Epithelial cell of prostate (primary cell): ENCODE data around the gene ELMOD3.

ENCODE experiments used
- DNase-seq: peaks from one replicate; pipeline ENCODE4 v3.0.0-alpha.2; 2011; ENCODE audit warnings: low read depth, low spot score
- H3K27ac ChIP-seq: fragments of 450-650 bp; 2 replicates; pipeline ENCODE4 v1.5.1; 2017; ENCODE audit warnings: mild to moderate bottlenecking

Gene ELMOD3

DNA sequence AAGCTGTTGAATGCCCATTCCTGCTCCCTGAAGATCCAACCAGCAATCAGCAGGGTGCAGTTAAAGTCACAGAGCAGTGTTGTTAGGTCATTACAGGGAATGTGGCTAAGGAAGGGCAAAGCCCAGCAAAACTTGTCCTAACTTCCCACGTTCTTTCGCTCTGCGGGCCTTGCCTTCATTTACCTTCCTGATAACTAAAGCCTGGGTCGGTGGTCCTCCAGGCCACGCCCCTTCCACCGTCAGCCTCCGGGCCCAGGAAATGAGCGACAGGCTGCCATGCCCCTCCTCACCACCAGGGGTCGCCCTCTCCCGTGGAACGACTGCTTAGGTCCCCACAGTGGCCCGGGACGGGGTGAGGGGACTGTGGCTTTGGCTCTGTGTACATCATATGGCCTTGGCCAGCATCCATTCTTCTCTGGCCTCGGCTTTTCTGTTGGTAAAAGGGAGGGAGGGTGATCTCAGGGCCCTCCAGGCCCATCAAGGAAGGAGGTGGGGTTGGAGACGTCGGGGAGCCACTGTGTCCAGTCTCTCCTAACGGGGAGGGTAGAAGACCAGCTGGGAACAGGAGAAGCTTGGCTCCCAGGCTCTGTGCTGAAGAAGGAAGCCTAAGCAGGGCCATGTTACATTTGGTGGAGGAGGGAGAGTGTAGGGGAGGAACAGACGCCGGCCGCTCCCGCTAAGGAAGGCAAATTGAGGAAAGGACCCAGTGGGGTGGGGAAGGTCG, 66.1 kb downstream of the ELMOD3 start:
- no peak for DNase-seq
- H3K27ac ChIP-seq, result peak overlapping the region; percentile 93

DNA sequence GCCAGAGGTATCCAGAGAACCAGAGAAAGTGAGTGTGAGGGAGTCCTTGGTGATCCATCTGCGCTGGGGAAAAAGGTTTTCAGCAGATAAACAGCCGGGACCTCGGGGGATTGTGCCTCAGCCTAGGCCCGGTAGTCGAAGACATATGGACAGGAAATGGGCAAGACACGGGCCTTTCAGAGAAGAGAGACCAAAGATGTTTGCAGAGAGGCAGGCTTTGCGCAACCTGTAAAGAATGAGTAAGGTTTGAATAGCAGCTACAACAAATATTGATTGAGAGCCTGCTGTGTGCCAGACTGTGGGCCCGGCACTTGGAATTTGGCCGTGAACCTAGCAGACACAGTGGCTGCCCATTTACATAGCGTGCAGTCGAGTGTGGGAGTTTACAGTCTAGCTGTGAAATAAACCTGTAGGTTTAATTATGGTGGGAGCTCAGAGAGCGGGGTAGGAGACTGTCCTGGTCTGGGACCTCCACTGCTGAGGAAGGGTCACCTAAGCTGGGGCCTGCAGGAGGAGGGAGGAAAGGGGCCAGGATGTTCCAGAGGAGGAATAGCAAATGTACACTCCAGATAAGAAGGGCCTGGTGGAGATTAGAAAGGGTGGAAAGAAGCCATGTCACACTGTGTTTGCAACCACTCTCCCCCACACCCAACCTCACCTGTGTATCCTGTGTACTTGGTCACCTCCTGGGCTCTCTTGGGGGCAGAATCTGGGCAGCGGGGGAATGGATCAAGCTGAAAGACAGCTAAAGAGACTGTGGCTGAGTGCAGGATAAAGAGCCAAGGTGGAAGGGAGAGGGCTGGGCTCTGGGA, 66.9 kb downstream of the ELMOD3 start:
- peak; percentile 57 for DNase-seq
- peak overlapping the region; percentile 93 for H3K27ac ChIP-seq

DNA sequence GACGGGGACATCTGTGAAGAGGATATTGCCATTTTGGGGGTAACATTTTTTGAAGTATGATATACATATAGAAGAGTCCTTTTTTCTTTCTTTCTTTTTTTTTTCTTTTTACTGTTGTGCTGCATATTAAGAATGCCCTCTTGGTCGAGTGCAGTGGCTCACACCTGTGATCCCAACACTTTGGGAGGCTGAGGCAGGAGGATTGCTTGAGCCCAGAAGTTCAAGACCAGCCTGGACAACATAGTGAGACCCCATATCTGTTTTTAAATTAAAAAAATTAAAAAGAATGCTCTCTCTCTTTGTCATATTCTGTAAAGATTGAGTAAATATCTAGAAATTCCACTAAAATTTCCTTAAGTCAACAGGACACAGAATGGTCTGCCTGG, 67.5 kb downstream of the ELMOD3 start:
- peak overlapping the region; percentile 93 for H3K27ac ChIP-seq
- DNase-seq, result no peak

DNA sequence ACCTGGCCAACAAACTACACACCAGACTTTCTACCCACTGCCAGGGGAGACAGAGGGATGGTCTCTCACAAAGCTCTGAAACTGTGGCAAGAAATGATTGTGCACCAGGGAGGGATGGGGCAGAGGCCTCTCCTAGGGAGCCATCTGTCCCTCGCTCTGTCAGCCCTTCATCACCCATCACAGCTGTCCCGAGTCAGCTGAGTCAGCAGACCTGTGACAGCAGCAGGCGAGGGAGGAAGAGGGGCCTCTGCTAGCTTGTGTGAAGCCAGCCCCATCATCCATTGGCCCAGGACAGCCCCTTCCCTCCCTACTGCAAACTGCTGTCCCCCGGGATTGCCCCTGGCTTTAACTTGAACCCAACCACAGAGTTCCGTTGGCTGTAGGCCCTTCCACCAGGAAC, 69.0 kb downstream of the ELMOD3 start:
- no peak overlapping the region for H3K27ac ChIP-seq
- no peak for DNase-seq

DNA sequence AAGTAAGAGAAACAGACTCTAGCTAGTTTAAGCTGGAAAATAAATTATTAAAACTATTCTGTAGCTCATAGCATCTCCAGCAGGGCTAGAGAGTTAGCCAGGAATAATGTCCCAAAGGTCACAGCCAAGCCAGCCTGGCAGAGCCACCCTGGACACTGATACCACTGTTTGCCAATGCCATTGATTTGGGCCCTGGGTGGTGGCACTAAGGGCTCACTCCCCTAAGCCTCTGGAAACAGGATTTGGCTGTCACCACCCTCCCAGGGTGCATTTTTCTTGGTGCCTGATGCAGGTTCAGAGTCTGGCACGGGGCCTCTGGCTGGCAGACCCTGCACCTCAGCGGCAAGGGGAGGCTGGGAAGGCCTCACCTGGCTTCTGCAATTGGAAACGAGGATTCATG, 71.0 kb downstream of the ELMOD3 start:
- no peak overlapping the region for H3K27ac ChIP-seq
- DNase-seq, result no peak

DNA sequence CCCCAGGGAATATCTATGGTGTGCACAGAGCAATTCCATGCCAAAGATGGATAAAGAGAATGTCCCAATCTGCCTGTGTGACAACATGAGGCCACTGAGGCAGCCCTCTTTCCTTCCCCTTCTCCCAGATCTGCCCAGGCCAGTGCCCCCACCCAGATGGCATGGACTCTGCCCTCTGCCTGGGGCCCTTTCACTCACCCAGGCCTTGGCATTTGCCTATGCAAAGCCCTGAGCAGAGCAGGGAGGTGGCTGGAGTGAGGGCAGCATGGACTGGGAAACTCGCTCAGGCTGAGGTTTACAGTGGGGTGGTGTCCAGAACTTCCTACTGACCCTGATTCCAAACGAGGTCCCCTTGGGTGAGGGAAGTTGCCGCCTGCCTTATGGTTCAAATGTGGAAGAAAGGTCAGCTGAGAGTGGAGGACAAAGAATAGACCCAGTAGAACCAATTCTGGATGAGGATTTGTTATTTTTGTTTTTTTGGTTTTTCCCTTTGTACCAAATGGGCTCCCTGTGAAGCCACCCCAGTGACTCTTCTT, 72.8 kb downstream of the ELMOD3 start:
- no peak overlapping the region for H3K27ac ChIP-seq
- DNase-seq, result no peak

DNA sequence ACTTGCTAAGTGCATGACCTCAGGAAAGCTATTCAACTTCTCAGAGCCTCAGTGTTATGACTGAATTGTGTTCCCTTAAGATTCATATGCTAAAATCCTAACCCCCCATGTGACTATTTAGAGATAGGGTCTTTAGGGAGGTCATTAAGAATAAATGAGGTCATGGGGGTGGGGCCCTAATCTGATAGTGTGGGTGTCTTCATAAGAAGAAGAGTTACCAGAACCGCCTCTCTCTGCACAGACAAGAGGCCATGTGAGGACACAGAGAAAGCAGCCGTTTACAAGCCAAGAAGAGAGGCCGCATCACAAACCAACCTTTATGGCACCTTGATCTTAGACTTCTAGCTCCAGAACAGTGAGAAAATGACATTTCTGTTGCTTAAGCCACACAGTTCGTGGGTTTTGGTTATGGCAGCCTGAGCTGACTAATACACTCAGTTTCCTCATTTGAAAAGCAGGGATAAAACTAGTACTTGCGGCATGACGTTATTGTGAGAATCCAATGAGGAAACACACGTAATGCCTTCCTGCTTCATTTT, 73.8 kb downstream of the ELMOD3 start:
- H3K27ac ChIP-seq, result no peak overlapping the region
- no peak for DNase-seq

DNA sequence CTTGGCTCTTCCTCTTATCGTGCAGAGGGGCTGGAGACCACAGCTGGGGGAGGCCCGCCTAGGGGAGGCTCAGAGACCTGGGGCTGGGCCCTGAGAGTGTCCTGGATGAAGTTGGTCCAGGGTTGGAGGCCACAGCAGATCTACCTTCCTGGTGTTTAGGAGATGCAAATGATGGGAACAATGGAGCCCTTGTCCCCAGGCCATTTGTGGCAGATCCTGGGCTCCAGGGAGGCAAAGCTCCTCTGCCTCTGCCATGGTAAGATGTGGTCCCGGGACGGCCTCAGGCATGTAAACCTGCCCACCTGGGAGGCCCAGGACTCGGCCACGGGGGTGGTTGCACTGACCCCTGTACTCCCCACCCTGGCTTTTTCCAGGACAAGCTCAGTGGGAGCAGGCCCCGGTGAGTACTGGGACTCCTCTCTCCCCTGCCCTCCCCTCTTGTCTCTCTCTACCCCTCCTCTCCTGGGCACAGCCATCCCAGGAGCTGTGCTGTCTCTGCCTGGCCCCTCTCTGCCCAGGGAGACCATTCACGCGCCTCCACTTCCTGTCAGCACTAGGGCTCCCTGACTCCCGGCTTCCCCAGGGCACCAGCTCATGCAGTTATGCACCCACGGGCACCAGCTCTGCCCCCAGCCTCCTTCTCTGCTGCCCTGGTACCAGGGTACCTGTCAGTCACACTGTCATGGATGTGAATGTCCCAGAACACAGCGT, 74.8 kb downstream of the ELMOD3 start:
- no peak overlapping the region for H3K27ac ChIP-seq
- no peak for DNase-seq

DNA sequence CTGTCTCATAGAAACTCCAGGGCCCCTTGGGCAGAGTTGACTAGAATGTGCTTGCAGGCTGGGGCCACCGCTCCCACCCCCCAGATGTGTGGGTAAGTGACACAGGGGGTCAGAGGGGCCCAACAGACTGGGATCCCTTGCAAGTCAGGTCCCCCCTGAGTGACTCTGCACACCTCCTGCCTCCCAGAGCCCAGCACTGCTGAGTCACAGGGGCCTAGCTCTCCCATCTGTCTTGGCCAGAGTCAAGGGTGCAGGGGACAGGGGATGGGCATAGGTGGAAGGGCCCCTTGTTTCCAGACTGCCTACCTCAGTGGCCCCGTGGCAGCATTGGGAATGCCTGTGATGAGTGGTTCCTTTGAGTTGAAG, 75.3 kb downstream of the ELMOD3 start:
- no peak overlapping the region for H3K27ac ChIP-seq
- no peak for DNase-seq

DNA sequence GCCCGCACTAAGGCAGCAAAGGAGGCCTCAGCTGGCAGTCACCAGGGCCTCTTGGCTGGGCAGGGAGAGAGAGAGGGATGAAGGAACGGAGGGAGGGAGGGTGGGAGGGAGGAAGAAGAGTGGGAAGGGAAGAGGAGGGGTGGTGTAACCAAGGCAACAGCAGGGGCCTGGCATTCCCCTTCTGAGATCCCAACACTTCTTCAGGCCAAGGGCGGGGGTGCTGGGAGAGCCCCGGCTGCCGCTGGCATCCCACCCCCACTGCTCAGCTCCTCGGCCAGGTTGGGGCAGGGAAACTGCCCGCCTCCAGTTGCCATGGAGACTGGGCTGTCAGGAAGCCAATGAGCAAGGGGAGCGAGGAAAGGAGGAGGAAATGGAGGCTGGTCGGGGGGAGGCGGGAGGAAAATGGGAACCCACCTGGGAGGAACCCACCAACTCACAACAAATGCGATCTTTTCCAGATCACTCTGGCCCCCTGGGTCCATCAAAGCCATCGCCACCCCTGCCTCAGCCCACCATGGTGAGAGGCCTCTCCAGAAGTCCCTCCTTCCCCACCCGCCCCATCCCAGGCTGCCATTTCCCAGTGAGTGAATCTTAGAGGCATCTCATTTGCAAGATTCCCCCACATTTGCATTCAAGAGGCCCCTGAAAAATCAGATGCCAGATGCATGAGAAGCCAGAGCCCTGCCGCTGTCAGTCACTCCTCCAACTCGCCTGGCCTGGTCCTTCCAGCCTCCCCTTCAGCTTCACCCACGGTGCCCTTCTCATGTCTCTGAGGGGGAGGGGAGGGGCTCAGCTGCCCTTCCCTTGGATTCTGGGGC, 76.4 kb downstream of the ELMOD3 start:
- no peak overlapping the region for H3K27ac ChIP-seq
- DNase-seq, result no peak

DNA sequence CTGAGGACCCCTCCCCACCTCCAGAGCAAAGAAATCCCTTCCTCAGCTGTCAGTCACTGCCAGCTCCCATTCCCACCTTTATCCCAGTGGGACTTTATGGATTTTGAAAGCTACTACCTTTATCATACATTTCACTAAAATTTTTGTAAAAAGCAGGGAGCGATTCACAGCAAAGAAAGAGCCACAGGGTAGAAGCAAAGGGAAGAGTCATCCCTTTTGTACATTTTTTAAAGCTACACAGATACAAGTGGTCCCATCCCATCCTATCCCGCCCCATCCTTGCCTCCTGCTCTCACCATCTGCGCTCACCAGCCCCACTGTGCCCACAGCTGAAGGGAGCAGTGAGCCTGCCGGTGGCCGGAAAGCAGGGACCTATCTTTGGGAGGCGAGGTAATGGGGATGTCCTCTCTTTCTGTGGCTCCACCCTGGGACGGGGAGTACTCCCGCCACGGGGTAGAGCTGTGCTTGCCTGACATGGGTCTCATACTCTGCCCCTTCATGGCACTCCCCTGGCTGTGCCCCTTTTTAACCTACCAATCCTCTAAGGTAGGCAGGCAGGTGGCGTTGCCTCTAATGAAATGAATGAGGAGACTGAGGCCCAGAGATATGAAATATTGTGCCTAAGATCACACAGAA, 77.1 kb downstream of the ELMOD3 start:
- no peak for DNase-seq
- H3K27ac ChIP-seq, result no peak overlapping the region

DNA sequence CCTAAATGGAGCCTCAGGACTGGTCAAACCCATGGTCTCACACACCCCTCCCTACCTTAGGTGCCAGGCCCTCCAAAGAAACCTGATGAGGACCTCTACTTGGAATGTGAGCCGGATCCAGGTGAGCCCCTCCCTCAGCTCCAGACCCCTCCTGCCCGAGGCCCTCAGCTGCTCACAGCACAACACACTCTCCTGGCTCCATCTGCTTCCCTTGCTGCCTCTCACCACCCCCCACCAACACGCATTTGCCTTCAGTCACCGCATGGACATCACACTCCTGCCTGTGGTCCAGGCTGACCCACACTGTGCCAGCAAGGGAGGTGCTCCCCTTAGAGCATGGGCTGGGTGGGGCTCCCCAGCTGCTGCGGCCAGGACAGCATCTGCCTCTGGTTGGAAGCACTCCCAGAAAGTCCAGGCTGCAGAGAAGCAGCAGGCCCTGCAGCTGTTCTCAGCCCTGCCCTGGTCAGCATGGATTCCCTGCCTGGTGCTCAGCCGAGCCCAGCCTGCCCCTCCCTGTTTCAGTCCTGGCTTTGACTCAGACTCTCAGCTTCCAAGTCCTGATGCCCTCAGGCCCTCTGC, 79.0 kb downstream of the ELMOD3 start:
- peak overlapping the region; percentile 58 for H3K27ac ChIP-seq
- DNase-seq, result peak; percentile 58

DNA sequence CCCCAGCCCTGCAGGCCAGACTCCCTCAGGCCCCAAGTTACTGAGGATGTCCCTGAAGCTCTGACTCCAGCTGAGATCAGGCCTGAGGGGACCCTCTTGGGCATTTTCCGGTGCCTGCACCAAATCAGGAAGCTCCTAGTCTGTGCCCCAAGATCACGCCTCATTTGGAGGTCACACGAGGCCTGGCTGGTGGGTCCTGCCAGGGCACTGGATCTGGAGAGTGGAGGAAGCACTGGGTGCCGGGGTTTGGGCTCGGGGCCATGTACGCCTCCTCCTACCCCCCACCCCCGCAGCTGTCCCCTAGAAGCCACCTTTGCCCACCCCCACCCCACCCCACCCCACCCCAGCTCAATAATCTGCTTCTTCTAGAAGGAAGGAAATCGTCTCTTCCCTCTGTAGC, 80.1 kb downstream of the ELMOD3 start:
- DNase-seq, result no peak
- H3K27ac ChIP-seq, result peak overlapping the region; percentile 58

DNA sequence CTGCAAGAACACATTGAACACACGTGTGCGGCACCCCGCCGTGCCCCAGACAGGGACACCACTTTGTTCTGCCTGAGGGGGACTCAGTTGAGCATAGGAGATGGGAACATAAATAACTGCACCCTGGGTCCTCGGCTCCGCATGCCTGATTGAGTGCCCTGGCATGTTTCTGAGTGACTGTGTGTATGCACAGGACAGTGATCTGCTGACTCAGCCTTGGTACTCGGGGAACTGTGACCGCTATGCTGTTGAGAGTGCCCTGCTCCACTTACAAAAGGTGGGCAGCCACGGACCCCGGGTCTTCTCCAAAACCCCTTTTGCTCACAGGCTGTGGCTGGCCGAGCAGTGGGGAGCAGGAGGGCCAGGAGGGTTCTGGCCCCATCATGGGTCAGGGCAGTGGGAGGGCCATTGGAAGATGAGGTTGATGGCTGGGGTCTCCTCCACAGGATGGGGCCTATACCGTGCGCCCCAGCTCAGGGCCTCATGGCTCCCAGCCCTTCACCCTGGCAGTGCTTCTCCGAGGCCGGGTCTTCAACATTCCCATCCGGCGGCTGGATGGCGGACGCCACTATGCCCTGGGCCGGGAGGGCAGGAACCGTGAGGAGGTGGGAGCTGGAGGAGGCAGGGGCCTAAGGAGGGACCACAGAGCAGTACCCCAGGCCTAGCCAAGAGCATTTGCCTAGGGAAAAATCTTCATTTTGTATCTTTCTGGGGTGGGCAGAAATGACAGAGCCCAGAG, 80.8 kb downstream of the ELMOD3 start:
- no peak for DNase-seq
- H3K27ac ChIP-seq, result no peak overlapping the region

DNA sequence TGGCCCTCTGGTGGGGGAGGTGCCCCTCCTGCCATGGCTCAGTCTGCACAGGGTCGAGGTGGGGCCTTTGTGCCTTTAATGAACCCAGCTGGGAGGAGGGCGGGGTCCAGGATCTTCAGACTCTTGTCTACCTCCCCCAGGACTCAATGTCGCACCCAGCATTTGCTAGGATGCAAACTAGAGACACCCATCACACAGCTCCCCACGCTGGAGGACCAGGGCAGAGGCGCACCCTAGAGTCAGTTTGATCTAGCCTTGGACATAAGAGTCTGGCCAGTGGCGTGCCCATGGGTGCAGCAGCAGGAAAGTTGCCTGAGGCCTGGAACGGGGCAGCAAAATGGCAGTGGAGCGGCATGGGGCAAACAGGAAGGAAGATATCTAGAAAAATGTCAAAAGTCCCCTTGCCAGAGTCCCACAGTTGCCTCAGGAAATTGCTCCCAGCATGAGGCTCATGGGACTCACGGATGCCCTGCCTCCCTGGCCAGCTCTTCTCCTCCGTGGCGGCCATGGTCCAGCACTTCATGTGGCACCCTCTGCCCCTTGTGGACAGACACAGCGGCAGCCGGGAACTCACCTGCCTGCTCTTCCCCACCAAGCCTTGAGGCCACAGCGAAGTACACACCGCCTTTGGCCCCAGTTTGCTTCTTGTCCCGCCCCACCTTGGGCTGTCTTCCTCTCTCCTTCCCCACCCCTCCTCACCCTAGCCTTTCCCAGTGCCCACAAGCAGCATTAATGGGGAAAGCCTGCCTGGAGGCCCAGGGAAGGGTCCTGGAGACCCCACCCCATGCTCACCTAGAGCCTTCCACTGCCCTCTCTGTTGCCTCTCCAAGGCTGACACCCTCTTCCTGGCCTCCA, 81.6 kb downstream of the ELMOD3 start:
- peak overlapping the region; percentile 68 for H3K27ac ChIP-seq
- DNase-seq, result no peak

DNA sequence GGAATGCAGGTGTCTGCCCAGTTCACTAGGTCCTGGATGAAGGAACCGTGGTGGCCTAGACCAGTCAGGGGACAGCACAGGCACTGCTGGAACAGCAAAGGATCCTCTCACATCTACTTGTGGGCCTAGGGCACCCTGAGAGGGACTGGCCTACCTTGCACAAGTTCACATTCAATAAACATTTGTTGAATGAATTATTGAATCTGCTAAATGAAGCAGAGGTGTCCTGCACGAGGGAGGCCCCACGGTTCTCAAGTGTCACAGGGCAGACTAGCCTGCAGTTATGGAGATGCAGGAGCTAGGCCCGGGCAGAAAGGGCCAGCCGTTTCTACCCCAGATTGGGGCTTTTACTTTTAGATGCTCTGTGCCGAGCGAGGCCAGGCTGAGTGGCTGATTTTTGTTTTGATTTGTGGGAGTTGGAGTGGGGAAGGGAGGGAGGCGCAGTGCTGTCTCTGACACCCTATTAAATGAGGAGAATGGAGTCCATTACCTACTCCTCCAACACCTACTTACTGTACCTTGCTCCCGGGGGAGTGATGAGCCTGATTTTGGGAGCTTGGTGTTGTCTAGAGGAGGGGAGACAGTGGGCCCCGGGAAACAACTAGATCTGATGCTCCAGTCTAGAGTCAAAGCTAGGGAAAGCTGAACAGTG, 82.4 kb downstream of the ELMOD3 start:
- peak overlapping the region; percentile 68 for H3K27ac ChIP-seq
- DNase-seq, result no peak
